ENCODE results near the gene PAEP. TPM values are rescaled to one million over a fixed set of nuclear protein-coding genes. Genes with fewer than 3 reads are reported as not detected.

The PAEP gene
- total RNA-seq, 1 donor from 2014 or later: not detected

DNA sequence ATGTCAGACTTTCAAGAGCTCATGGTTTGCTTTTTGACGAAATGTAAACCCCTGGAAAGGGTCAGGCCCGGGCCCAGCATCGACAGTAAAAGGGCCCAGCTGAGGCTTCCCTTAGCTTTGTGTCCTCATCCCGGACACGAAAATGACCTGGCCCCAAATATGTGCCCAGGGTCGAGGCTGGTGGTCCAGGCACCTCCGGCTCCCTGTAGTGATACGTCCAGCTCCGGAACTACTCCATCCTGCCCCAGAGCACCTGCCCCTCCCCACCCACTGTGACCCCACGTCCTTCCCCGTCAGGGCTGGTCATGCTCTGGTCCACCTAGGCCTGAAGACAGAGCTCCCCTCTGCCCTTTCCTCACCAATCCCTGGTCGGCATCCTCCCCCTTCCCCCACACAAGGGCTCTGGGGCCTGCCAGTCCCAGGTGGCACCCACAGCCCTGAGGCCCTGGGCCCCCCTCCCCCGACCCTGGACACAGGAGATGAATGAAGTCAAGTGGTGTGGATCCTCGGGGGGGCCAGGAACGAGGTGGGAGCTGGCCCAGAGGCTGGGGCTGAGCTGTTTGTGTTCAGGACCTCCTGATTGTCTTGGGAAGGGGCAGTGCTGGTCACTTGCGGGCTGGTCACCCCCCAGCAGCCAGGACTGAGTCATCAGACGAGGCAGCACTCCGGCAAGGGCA, 9.4 kb upstream of the PAEP start:
- TF ChIP-seq, protein P1, sequence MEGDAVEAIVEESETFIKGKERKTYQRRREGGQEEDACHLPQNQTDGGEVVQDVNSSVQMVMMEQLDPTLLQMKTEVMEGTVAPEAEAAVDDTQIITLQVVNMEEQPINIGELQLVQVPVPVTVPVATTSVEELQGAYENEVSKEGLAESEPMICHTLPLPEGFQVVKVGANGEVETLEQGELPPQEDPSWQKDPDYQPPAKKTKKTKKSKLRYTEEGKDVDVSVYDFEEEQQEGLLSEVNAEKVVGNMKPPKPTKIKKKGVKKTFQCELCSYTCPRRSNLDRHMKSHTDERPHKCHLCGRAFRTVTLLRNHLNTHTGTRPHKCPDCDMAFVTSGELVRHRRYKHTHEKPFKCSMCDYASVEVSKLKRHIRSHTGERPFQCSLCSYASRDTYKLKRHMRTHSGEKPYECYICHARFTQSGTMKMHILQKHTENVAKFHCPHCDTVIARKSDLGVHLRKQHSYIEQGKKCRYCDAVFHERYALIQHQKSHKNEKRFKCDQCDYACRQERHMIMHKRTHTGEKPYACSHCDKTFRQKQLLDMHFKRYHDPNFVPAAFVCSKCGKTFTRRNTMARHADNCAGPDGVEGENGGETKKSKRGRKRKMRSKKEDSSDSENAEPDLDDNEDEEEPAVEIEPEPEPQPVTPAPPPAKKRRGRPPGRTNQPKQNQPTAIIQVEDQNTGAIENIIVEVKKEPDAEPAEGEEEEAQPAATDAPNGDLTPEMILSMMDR (IDR thresholded peaks at IDR 0.05): no peak
- H3K27me3 Mint-ChIP-seq (ENCODE audit: low read depth): peaks cover 10% of the 10 kb centered on the region
- no peak overlapping the region for H3K27ac Mint-ChIP-seq (ENCODE audit: unreplicated experiment)

DNA sequence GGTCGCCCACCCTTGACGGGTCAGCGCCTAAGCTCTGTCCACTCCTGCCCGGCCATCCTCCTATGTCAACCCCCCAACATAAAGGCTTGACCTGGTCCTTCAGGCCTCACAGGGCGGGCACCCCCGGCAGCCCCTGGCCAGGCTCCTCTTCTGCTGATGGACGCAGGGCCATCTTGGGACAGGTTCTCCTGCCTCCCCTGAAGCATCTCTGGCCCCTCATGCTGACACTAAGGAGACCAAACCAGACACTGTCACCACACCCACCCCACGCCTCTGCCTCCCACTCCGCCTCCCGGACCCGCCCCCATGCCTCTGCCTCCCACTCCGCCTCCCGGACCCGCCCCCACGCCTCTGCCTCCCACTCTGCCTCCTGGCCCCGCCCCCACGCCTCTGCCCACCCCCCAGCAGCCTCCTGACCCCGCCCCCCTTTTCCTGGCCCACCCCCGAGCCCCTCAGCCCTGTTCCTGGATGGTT, 8.8 kb upstream of the PAEP start:
- DNase-seq (ENCODE audit: low spot score): no peak
- TF ChIP-seq, protein P1 (IDR thresholded peaks at IDR 0.05): no peak
- H3K27me3 Mint-ChIP-seq (ENCODE audit: low read depth): peaks cover 10% of the 10 kb centered on the region
- no peaks in the 10 kb centered on the region for H3K36me3 Mint-ChIP-seq (ENCODE audit: low read depth)
- peaks cover 6% of the 10 kb centered on the region for H3K9me3 Mint-ChIP-seq (ENCODE audit: low read depth)
- no peak overlapping the region for H3K4me3 Mint-ChIP-seq (ENCODE audit: unreplicated experiment)
- no peak overlapping the region for H3K27ac Mint-ChIP-seq (ENCODE audit: unreplicated experiment)
- H3K4me1 Mint-ChIP-seq (ENCODE audit: low read depth): no peaks in the 10 kb centered on the region

More for the DNA sequence above, 9.4 kb upstream of the PAEP start:
- Mint-ChIP-seq H3K4me3 (ENCODE audit: unreplicated experiment) (no peak overlapping the region), H3K4me1 (ENCODE audit: low read depth) (no peaks in the 10 kb centered on the region), H3K36me3 (ENCODE audit: low read depth) (no peaks in the 10 kb centered on the region), H3K9me3 (ENCODE audit: low read depth) (peaks cover 6% of the 10 kb centered on the region)
- DNase-seq (ENCODE audit: low spot score): no peak

DNA sequence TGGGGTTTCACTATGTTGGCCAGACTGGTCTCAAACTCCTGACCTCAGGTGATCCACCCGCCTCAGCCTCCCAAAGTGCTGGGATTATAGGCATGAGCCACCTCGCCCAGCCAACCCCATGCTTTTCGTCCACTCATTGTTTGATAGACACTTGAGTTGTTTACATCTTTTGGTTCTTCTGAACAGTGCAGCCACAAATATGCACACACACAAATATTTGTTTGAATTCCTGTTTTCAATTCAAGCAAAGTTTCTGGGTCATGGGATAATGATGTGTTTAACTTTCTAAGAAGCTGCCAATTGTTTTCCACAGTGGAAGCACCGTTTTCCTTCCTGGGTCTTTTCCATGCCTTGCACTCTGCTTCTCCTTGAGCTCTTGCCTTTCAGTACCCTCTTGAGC, 6.8 kb upstream of the PAEP start:
- no peaks in the 10 kb centered on the region for H3K4me1 Mint-ChIP-seq (ENCODE audit: low read depth)
- no peak overlapping the region for H3K27ac Mint-ChIP-seq (ENCODE audit: unreplicated experiment)
- no peak for DNase-seq (ENCODE audit: low spot score)
- H3K4me3 Mint-ChIP-seq (ENCODE audit: unreplicated experiment): no peak overlapping the region
- no peaks in the 10 kb centered on the region for H3K36me3 Mint-ChIP-seq (ENCODE audit: low read depth)
- TF ChIP-seq, protein P1 (IDR thresholded peaks at IDR 0.05): no peak
- peaks cover 6% of the 10 kb centered on the region for H3K9me3 Mint-ChIP-seq (ENCODE audit: low read depth)
- peaks cover 10% of the 10 kb centered on the region for H3K27me3 Mint-ChIP-seq (ENCODE audit: low read depth)

DNA sequence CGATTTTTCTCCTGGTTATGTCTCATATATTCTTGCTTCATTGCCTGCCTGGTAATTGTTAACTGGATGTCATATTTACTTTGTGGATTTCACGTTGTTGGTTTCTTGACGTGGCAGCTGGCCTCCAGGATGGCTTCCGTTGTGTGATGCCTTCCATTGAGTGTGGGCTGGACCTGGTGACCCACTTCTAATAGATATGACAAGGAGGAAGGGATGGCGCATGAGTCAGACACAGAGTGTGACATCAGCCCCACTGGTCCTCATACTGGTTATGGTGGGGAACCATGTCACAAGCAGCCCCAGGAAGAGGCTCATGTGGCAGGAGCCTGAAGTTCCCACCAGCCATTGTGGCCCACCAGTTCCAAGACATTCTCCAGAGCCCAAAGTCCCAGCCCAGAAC, 6.4 kb upstream of the PAEP start:
- H3K36me3 Mint-ChIP-seq (ENCODE audit: low read depth): no peaks in the 10 kb centered on the region
- no peak overlapping the region for H3K27ac Mint-ChIP-seq (ENCODE audit: unreplicated experiment)
- TF ChIP-seq, protein P1 (IDR thresholded peaks at IDR 0.05): no peak
- peaks cover 13% of the 10 kb centered on the region for H3K27me3 Mint-ChIP-seq (ENCODE audit: low read depth)
- no peaks in the 10 kb centered on the region for H3K4me1 Mint-ChIP-seq (ENCODE audit: low read depth)
- no peak for DNase-seq (ENCODE audit: low spot score)
- peaks cover 6% of the 10 kb centered on the region for H3K9me3 Mint-ChIP-seq (ENCODE audit: low read depth)
- no peak overlapping the region for H3K4me3 Mint-ChIP-seq (ENCODE audit: unreplicated experiment)

DNA sequence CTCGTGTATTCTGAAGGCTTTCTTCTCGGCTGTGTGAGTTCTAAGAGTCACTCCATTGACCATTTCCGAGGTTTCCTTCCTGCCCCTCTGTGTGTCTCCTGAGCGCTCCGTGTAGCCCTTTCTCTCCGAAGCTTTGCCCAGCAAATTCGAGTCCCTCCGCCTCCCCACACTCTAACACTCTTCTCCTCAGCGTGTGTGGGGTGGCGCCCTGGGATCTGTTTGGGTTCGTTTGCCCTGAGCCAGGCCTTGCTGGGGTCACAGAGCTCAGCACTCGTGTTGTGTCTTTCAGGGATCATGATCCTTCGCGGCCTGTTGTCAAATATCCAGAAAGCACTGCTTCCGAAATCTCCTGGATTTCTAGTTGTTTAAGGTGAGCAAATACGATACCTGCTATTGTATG, 5.6 kb upstream of the PAEP start:
- Mint-ChIP-seq H3K9me3 (ENCODE audit: low read depth) (peaks cover 6% of the 10 kb centered on the region), H3K36me3 (ENCODE audit: low read depth) (no peaks in the 10 kb centered on the region), H3K4me1 (ENCODE audit: low read depth) (no peaks in the 10 kb centered on the region), H3K27me3 (ENCODE audit: low read depth) (peaks cover 17% of the 10 kb centered on the region), H3K4me3 (ENCODE audit: unreplicated experiment) (no peak overlapping the region), H3K27ac (ENCODE audit: unreplicated experiment) (no peak overlapping the region)
- TF ChIP-seq, protein P1 (IDR thresholded peaks at IDR 0.05): no peak
- no peak for DNase-seq (ENCODE audit: low spot score)
